ENCODE results near the gene ADGRG2.

DNA sequence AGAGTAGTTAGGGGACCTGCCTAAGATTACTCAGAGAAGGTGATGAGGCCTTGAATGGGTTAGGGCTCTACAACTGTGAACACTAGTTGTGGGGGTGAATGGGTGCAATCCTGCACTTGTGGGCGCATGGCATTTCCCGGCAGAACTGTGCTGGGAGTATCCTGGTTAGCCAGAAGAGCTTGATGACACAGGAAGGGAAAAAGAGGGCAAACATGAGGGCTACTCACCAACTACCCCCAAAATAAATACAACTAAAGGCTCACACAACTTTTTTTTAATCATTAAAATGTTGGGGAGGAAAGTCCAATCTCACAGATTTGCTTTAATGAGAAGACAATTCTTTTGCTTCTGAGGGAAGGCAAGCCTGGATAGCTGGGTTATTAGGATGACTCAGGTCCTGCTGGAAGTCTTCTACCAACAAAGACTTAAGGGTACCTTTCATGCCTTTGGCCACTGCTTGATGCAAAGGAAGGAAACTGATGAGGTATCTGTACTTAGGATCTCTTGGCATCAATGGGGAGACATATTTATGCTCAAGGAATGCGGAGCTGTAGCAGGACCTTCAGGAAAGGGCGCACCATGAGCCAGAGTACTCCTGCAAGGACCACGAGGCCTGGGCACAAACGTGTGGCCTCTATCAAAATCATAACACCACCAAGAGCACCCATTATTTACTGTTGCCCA is 141.0 kb downstream of the ADGRG2 start:
- TF ChIP-seq, protein P1, sequence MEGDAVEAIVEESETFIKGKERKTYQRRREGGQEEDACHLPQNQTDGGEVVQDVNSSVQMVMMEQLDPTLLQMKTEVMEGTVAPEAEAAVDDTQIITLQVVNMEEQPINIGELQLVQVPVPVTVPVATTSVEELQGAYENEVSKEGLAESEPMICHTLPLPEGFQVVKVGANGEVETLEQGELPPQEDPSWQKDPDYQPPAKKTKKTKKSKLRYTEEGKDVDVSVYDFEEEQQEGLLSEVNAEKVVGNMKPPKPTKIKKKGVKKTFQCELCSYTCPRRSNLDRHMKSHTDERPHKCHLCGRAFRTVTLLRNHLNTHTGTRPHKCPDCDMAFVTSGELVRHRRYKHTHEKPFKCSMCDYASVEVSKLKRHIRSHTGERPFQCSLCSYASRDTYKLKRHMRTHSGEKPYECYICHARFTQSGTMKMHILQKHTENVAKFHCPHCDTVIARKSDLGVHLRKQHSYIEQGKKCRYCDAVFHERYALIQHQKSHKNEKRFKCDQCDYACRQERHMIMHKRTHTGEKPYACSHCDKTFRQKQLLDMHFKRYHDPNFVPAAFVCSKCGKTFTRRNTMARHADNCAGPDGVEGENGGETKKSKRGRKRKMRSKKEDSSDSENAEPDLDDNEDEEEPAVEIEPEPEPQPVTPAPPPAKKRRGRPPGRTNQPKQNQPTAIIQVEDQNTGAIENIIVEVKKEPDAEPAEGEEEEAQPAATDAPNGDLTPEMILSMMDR (IDR thresholded peaks at IDR 0.05) = no peak
- TF ChIP-seq EZH2 (IDR thresholded peaks at IDR 0.05; ENCODE audit: borderline replicate concordance, insufficient read depth, low read depth, low read length, poor library complexity, severe bottlenecking) = no peak

Measured in B cell (primary cell).